H1 (cell line): ENCODE results near the gene SLC5A8. TPM values are rescaled to one million over a fixed set of nuclear protein-coding genes. Genes with fewer than 3 reads are reported as not detected.

Source experiments
- CTCF ChIA-PET: fragments of 300-600 bp; sonication (Branson Sonifier 250); formaldehyde crosslinking; loops from one replicate; lab custom pipeline; 2021; ENCODE audit not compliant: partially characterized antibody; lab: Charles Lee
- POLR2A ChIA-PET: fragments of 300-600 bp; sonication (Branson Sonifier 250); formaldehyde crosslinking; loops from one replicate; lab custom pipeline; 2021; ENCODE audit warnings: inconsistent platforms; ENCODE audit not compliant: partially characterized antibody; lab: Charles Lee
- DNase-seq, 2 experiments: peaks; one replicate each; pipeline versions ENCODE4 v3.0.0 to v3.0.0-alpha.2; 2010 to 2022; ENCODE audit warnings: low spot score in 2 of 2, low read depth in 1 of 2, mixed read lengths in 1 of 2
- FAIRE-seq: peaks from 2 replicates; lab custom pipeline; 2011; peaks lifted over from hg19 to GRCh38; lab: Jason Lieb, UNC
- H2AFZ ChIP-seq: 2 replicates; pipeline ENCODE4 v1.8.1; 2012; ENCODE audit warnings: low read length, inconsistent platforms
- H2AK5ac ChIP-seq: 2 replicates; pipeline ENCODE4 v1.6.1; 2013; ENCODE audit warnings: low read depth, low read length
- H2BK120ac ChIP-seq: replicated peaks from 2 replicates; pipeline ENCODE3; 2013; ENCODE audit warnings: low read depth, low read length, inconsistent platforms
- H2BK12ac ChIP-seq: 2 replicates; pipeline ENCODE4 v1.6.1; 2013; ENCODE audit warnings: low read depth, low read length
- H2BK15ac ChIP-seq: 2 replicates; pipeline ENCODE4 v1.6.1; 2013; ENCODE audit warnings: low read length
- H2BK20ac ChIP-seq: 2 replicates; pipeline ENCODE4 v1.6.1; 2013; ENCODE audit warnings: low read length
- H2BK5ac ChIP-seq: 2 replicates; pipeline ENCODE4 v1.6.1; 2013; ENCODE audit warnings: low read depth, low read length
- H3K14ac ChIP-seq: 2 replicates; pipeline ENCODE4 v1.6.1; 2013; ENCODE audit warnings: inconsistent platforms; ENCODE audit not compliant: insufficient read length
- H3K18ac ChIP-seq: 2 replicates; pipeline ENCODE4 v1.6.1; 2013; ENCODE audit warnings: low read length; ENCODE audit errors: extremely low read depth
- H3K23ac ChIP-seq: 2 replicates; pipeline ENCODE4 v1.6.1; 2013; ENCODE audit warnings: inconsistent platforms; ENCODE audit not compliant: insufficient read length
- H3K23me2 ChIP-seq: 2 replicates; pipeline ENCODE4 v1.6.1; 2013; ENCODE audit warnings: low read depth, low read length
- H3K27ac ChIP-seq: 2 replicates; pipeline ENCODE4 v1.6.1; 2011; ENCODE audit warnings: low read depth, low read length, inconsistent platforms
- H3K27me3 ChIP-seq, 4 experiments: replicated peaks in 1 of 4; 1 replicate in 1 of 4; 2 replicates in 3 of 4; pipeline versions ENCODE4 v1.6.1 to v1.8.1; 2011 to 2013; ENCODE audit warnings: low read length in 3 of 4, mild to moderate bottlenecking in 3 of 4, inconsistent platforms in 2 of 4, mixed read lengths in 2 of 4, moderate library complexity in 1 of 4; ENCODE audit not compliant: control insufficient read depth in 3 of 4, insufficient read depth in 3 of 4; ENCODE audit errors: extremely low read depth in 1 of 4
- H3K36me3 ChIP-seq, 4 experiments: 2 replicates each; pipeline versions ENCODE4 v1.6.1 to v1.8.1; 2011 to 2013; ENCODE audit warnings: mild to moderate bottlenecking in 4 of 4, low read length in 3 of 4, moderate library complexity in 2 of 4, control low read depth in 1 of 4, inconsistent platforms in 1 of 4; ENCODE audit not compliant: insufficient read depth in 4 of 4, control insufficient read depth in 2 of 4
- H3K4ac ChIP-seq: replicated peaks from 2 replicates; pipeline ENCODE3; 2013; ENCODE audit warnings: low read length, low read depth, mixed read lengths, inconsistent platforms; ENCODE audit not compliant: insufficient read length
- H3K4me1 ChIP-seq, 4 experiments: replicated peaks in 1 of 4; 1 replicate in 1 of 4; 2 replicates in 3 of 4; pipeline versions ENCODE4 v1.6.1 to v1.8.1; 2011 to 2013; ENCODE audit warnings: low read length in 3 of 4, inconsistent platforms in 2 of 4, mixed read lengths in 1 of 4; ENCODE audit not compliant: insufficient read depth in 4 of 4, control insufficient read depth in 3 of 4
- H3K4me2 ChIP-seq, 2 experiments: 2 replicates each; pipeline versions ENCODE4 v1.6.1 to v1.8.1; 2011 to 2013; ENCODE audit warnings: low read depth in 2 of 2, low read length in 2 of 2, control low read depth in 1 of 2, inconsistent platforms in 1 of 2, mild to moderate bottlenecking in 1 of 2; ENCODE audit not compliant: insufficient read depth in 1 of 2
- H3K4me3 ChIP-seq, 4 experiments: fragments of 200-600, 300-600 bp in 1 of 4; sonication (generic), shearing (Covaris generic), sonication (Bioruptor Twin) in 1 of 4; 2 replicates each; pipeline versions ENCODE4 v1.5.1 to v1.8.1; 2011 to 2016; ENCODE audit warnings: low read length in 4 of 4, low read depth in 3 of 4, control low read depth in 2 of 4, inconsistent platforms in 2 of 4, mild to moderate bottlenecking in 2 of 4, mixed read lengths in 1 of 4, moderate library complexity in 1 of 4; ENCODE audit not compliant: insufficient read depth in 2 of 4; ENCODE audit errors: extremely low read depth in 1 of 4
- H3K56ac ChIP-seq: replicated peaks from 2 replicates; pipeline ENCODE3; 2013; ENCODE audit warnings: low read depth, mild to moderate bottlenecking, mixed read lengths, low read length, inconsistent platforms; ENCODE audit not compliant: insufficient read length
- H3K79me1 ChIP-seq: 2 replicates; pipeline ENCODE4 v1.6.1; 2013; ENCODE audit warnings: low read depth, low read length, control low read depth
- H3K79me2 ChIP-seq, 2 experiments: 2 replicates each; pipeline versions ENCODE4 v1.6.1 to v1.8.1; 2012 to 2013; ENCODE audit warnings: low read length in 2 of 2, mild to moderate bottlenecking in 2 of 2, inconsistent platforms in 1 of 2; ENCODE audit not compliant: insufficient read depth in 2 of 2, control insufficient read depth in 1 of 2
- H3K9ac ChIP-seq, 4 experiments: replicated peaks in 1 of 4; 1 replicate in 1 of 4; 2 replicates in 3 of 4; pipeline versions ENCODE4 v1.6.1 to v1.8.1; 2011 to 2013; ENCODE audit warnings: low read depth in 3 of 4, low read length in 3 of 4, control low read depth in 2 of 4, mild to moderate bottlenecking in 2 of 4, moderate library complexity in 2 of 4, inconsistent platforms in 1 of 4; ENCODE audit errors: extremely low read depth in 1 of 4
- H3K9me3 ChIP-seq, 2 experiments: 2 replicates each; pipeline versions ENCODE4 v1.6.1 to v1.8.1; 2012 to 2013; ENCODE audit warnings: mild to moderate bottlenecking in 2 of 2, moderate library complexity in 2 of 2, control low read depth in 1 of 2, inconsistent platforms in 1 of 2, low read depth in 1 of 2, low read length in 1 of 2, mixed read lengths in 1 of 2; ENCODE audit not compliant: insufficient read depth in 2 of 2
- H4K20me1 ChIP-seq, 2 experiments: replicated peaks in 1 of 2; 2 replicates each; pipeline versions ENCODE3 to v1.8.1; 2011 to 2013; ENCODE audit warnings: inconsistent platforms in 2 of 2, low read length in 2 of 2, mild to moderate bottlenecking in 1 of 2; ENCODE audit not compliant: insufficient read depth in 2 of 2, control insufficient read depth in 1 of 2
- H4K5ac ChIP-seq: 2 replicates; pipeline ENCODE4 v1.6.1; 2013; ENCODE audit warnings: low read length, low read depth, mixed read lengths, inconsistent platforms; ENCODE audit not compliant: insufficient read length
- H4K8ac ChIP-seq: 2 replicates; pipeline ENCODE4 v1.8.0; 2013; ENCODE audit warnings: mild to moderate bottlenecking, moderate library complexity, low read length, inconsistent platforms; ENCODE audit not compliant: insufficient read depth; ENCODE audit errors: extremely low read depth
- H4K91ac ChIP-seq: replicated peaks from 2 replicates; pipeline ENCODE3; 2013; ENCODE audit warnings: low read length, mixed read lengths, inconsistent platforms; ENCODE audit not compliant: insufficient read length
- BACH1 ChIP-seq: IDR thresholded peaks from 2 replicates; pipeline ENCODE4 v1.6.1; 2012; ENCODE audit warnings: low read length, improper control_type of control experiment
- CEBPB ChIP-seq: IDR thresholded peaks from 2 replicates; pipeline ENCODE4 v1.6.1; 2012; ENCODE audit warnings: low read depth, low read length
- CHD2 ChIP-seq: IDR thresholded peaks from 2 replicates; pipeline ENCODE4 v1.6.1; 2012; ENCODE audit warnings: low read length, improper control_type of control experiment
- CTBP2 ChIP-seq: IDR thresholded peaks from 2 replicates; pipeline ENCODE4 v1.7.0; 2011; ENCODE audit warnings: borderline replicate concordance, mild to moderate bottlenecking, moderate library complexity, mixed read lengths, low read length; ENCODE audit not compliant: insufficient read depth, insufficient read length
- GTF2F1 ChIP-seq: IDR thresholded peaks from 2 replicates; pipeline ENCODE4 v1.6.1; 2012; ENCODE audit warnings: low read depth, low read length, improper control_type of control experiment, borderline replicate concordance
- HDAC2 ChIP-seq, 2 experiments: fragments of 300-600 bp in 1 of 2; sonication (generic) in 1 of 2; IDR thresholded peaks; 2 replicates each; pipeline ENCODE4 v1.6.1; 2011 to 2012; ENCODE audit warnings: low read depth in 2 of 2, low read length in 2 of 2, mild to moderate bottlenecking in 2 of 2, moderate library complexity in 2 of 2, borderline replicate concordance in 1 of 2, inconsistent platforms in 1 of 2
- HDAC6 ChIP-seq: IDR thresholded peaks from one replicate; pipeline ENCODE4 v1.7.1; 2012; ENCODE audit warnings: low read depth, mild to moderate bottlenecking, inconsistent platforms, low read length, moderate library complexity
- JUN ChIP-seq: IDR thresholded peaks from 2 replicates; pipeline ENCODE4 v1.6.1; 2011; ENCODE audit warnings: low read depth, mild to moderate bottlenecking, improper control_type of control experiment, low read length
- MAX ChIP-seq: IDR thresholded peaks from 2 replicates; pipeline ENCODE4 v1.6.1; 2012; ENCODE audit warnings: inconsistent platforms
- RNF2 ChIP-seq: fragments of 200-900, 300-1000 bp; sonication (generic); IDR thresholded peaks from 2 replicates; pipeline ENCODE4 v1.7.1; 2016; ENCODE audit warnings: borderline replicate concordance, low read depth, mild to moderate bottlenecking, antibody characterized with exemption, low read length; ENCODE audit not compliant: poor library complexity, severe bottlenecking; ENCODE audit errors: missing control alignments
- RXRA ChIP-seq: IDR thresholded peaks from 2 replicates; pipeline ENCODE4 v1.6.1; 2011; ENCODE audit warnings: low read depth, mild to moderate bottlenecking, low read length, moderate library complexity; ENCODE audit not compliant: insufficient read depth
- SP1 ChIP-seq: IDR thresholded peaks from 2 replicates; pipeline ENCODE4 v1.6.1; 2011; ENCODE audit warnings: low read depth, low read length
- ZNF274 ChIP-seq: IDR thresholded peaks from 2 replicates; pipeline ENCODE4 v1.7.0; 2012; ENCODE audit warnings: low read length, borderline replicate concordance; ENCODE audit errors: extremely low read depth
- WGBS, 2 experiments: shearing (Covaris generic) in 1 of 2; methylation state at CpG; one replicate each; pipeline versions ENCODE4 v1.1.6 to v1.1.7; 2013 to 2015; ENCODE audit warnings: low lambda C conversion rate in 2 of 2, mixed read lengths in 2 of 2, inconsistent platforms in 1 of 2, low coverage in 1 of 2, missing lambda C conversion rate in 1 of 2; ENCODE audit not compliant: insufficient replicate concordance in 2 of 2, insufficient coverage in 1 of 2, insufficient read length in 1 of 2; ENCODE audit errors: extremely low coverage in 1 of 2, missing lambda C conversion rate in 1 of 2; 5-methylcytosine and 5-hydroxymethylcytosine counted together
- polyA plus RNA-seq, 7 experiments: library from polyadenylated mRNA; depleted of rRNA in 3 of 7; stranded (reverse) in 5 of 7; unstranded in 2 of 7; fragments of >200 nt in 5 of 7; fragments of 200-250 nt in 2 of 7; gene quantifications; 1 replicate in 5 of 7; 2 replicates in 1 of 7; 4 replicates in 1 of 7; pipeline versions ENCODE4 v1.2.1 to v1.2.3, GENCODE V29; 2011 to 2013; ENCODE audit warnings: missing spikeins in 2 of 7, mixed read lengths in 2 of 7
- total RNA-seq: library from RNA; stranded (reverse); fragmentation: NEBNext Ultra II Directional; extraction: Animal tissue kit (Norgen Biotek cat#: 25700); gene quantifications from 2 replicates; pipeline ENCODE4 v1.2.1, GENCODE V29; 2021

SLC5A8 gene
- total and polyA plus RNA-seq, 2 of the 8 experiments (the other 6 are each of a cell fraction or from before 2014, with no cell fraction given) = 0.11 to 0.21 TPM

GRCh38 chr12:101168001-101168400 is 42.0 kb downstream of the SLC5A8 start:
- POLR2A ChIA-PET = no interaction called here
- no peaks in the 10 kb centered on the region for H3K36me3 ChIP-seq
- WGBS, 2 experiments = 86% methylated on average over 5 of the region's 5 CpGs; no CpG with 5 or more reads in 1 of the 2 experiments
- no peak overlapping the region for H3K18ac ChIP-seq
- H2BK12ac ChIP-seq = no peak overlapping the region
- H2AK5ac ChIP-seq = no peak overlapping the region
- H3K23ac ChIP-seq = no peak overlapping the region
- DNase-seq (no peak), FAIRE-seq (no peak)
- H4K20me1 ChIP-seq = no peaks in the 10 kb centered on the region
- H4K8ac ChIP-seq = no peak overlapping the region
- no peaks in the 10 kb centered on the region for H3K23me2 ChIP-seq
- H3K79me1 ChIP-seq = no peaks in the 10 kb centered on the region
- no peak overlapping the region for H3K27ac ChIP-seq
- no peaks in the 10 kb centered on the region for H3K9me3 ChIP-seq
- TF ChIP-seq JUN (no peak), MAX (no peak), GTF2F1 (no peak), RNF2 (no peak), CTBP2 (no peak), CHD2 (no peak), RXRA (no peak), HDAC6 (no peak), ZNF274 (no peak), CEBPB (no peak), HDAC2 (IDR thresholded peaks at IDR 0.05; ENCODE audit: borderline replicate concordance in 1 of 2, low read depth in 2 of 2, low read length in 2 of 2) (no peak), BACH1 (no peak), SP1 (no peak)
- H3K9ac ChIP-seq = no peak overlapping the region
- H3K79me2 ChIP-seq = no peaks in the 10 kb centered on the region
- H4K5ac ChIP-seq = no peak overlapping the region
- H3K4ac ChIP-seq = no peak overlapping the region
- no peak overlapping the region for H3K4me2 ChIP-seq
- H4K91ac ChIP-seq = no peak overlapping the region
- H3K4me3 ChIP-seq = no peak overlapping the region
- H3K56ac ChIP-seq = no peak overlapping the region
- no peak overlapping the region for H2BK20ac ChIP-seq
- H2BK5ac ChIP-seq = no peak overlapping the region
- H2BK15ac ChIP-seq = no peak overlapping the region
- no peak overlapping the region for H2AFZ ChIP-seq
- no peaks in the 10 kb centered on the region for H3K27me3 ChIP-seq
- no peaks in the 10 kb centered on the region for H3K4me1 ChIP-seq
- CTCF ChIA-PET = interaction anchor here (0.8 to 1.2 kb wide), 2 partner anchors 12 to 340 kb away, joined by 3 to 4 read pairs; no protein-coding TSS in a partner anchor
- no peak overlapping the region for H3K14ac ChIP-seq
- H2BK120ac ChIP-seq = no peak overlapping the region
